Measurements from ENCODE around the gene SHLD1. TPM values are rescaled to one million over a fixed set of nuclear protein-coding genes. Genes with fewer than 3 reads are reported as not detected.

Gene SHLD1
- polyA plus RNA-seq, 6 donors from 2014 or later: 14.0 to 43.9 (median 30.8) TPM

DNA sequence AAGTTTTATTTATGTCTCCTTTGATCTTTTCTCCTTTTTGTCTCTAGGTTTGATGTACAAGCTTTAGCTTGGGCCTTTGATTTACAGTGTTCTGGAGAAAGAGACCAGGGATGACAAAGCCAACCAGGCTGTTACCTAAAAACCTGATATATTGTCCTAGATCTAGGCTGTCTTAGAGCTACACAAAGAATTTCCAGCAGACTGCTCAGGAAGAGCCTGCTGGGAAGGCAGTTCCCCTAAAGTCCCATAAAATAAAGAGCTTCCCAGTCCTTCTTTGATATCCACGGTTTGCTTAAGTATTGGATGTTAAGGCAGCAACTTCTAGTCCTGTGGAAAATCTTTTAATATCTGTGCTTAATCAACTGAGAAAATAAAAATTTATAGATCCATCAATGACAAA lies 70.5 kb downstream of the SHLD1 start:
- Mint-ChIP-seq H3K4me3 (no peak overlapping the region), H3K27ac (peak overlapping the region in 1 of 6 donors; percentile 86), H3K27me3 (no peaks in the 10 kb centered on the region), H3K36me3 (peaks cover 8% of the 10 kb centered on the region in 2 donors), H3K4me1 (peaks cover 24 to 53% (median 35%) of the 10 kb centered on the region in 3 donors), H3K9me3 (no peaks in the 10 kb centered on the region)
- no peak for DNase-seq
- ATAC-seq (ENCODE audit: low read depth in 2 of 2): no peak

DNA sequence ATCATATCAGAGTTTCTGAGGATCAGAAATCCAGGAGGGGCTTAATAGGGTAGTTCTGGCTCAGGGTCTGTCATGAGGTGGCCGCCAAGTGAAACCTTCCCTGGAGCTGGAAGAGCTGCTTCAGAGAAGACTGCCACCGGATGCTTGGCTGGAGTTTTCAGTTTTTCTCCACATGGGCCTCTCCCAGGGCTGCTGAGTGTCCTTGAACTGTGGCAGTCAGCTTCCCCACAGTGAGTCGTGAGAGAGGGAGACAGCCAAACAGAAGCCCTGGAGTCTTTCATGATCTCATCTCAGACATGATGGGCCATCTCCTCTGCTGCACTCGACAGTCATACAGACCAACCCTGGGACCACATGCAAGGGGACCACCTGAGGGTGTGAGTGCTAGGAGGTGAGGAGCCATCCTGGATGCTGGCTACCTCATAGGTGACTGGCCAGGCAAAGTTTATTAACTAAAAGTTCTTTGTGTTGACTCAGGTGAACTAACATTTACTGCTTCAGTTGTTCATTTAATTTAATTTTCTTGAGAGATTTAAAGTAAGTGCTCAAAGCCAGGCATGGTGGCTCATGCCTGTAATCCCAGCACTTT lies 71.5 kb downstream of the SHLD1 start:
- peak overlapping the region in 1 of 8 donors; percentile 37 for H3K4me3 Mint-ChIP-seq
- peaks cover 8% of the 10 kb centered on the region in 2 donors for H3K36me3 Mint-ChIP-seq
- DNase-seq (no peak), ATAC-seq (ENCODE audit: low read depth in 2 of 2) (no peak)
- peaks cover 24 to 49% (median 35%) of the 10 kb centered on the region in 3 donors for H3K4me1 Mint-ChIP-seq
- peak overlapping the region in 3 of 6 donors; percentile 38 to 86 (median 42) for H3K27ac Mint-ChIP-seq
- H3K9me3 Mint-ChIP-seq: no peaks in the 10 kb centered on the region
- no peaks in the 10 kb centered on the region for H3K27me3 Mint-ChIP-seq

DNA sequence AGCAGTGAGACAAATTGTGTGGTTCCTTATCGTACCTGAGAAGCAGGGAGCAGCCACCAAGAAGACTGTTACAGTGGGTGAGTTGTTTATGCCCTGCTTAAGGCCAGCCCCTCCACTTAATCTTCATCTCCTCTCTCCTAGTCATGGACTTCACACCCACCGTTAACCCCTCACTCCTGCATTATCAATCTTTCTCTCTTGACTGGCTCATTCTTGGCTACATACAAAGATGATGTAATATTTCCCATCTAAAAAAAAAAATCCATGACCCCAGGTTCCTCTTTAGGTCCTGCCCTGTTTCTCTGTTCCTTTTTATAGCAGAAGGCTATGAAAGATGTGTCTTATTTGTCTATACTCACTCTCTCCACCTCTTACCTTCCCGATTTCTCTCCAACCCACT lies 72.4 kb downstream of the SHLD1 start:
- DNase-seq: peak; percentile 6
- ATAC-seq (ENCODE audit: low read depth in 2 of 2): peak; percentile 53 to 65
- peak overlapping the region in 1 of 8 donors; percentile 6 for H3K4me3 Mint-ChIP-seq
- H3K36me3 Mint-ChIP-seq: peaks cover 8% of the 10 kb centered on the region in 2 donors
- H3K4me1 Mint-ChIP-seq: peaks cover 21 to 48% (median 28%) of the 10 kb centered on the region in 3 donors
- no peaks in the 10 kb centered on the region for H3K9me3 Mint-ChIP-seq
- H3K27ac Mint-ChIP-seq: peak overlapping the region in 4 of 6 donors; percentile 10 to 63 (median 26)
- H3K27me3 Mint-ChIP-seq: no peaks in the 10 kb centered on the region

DNA sequence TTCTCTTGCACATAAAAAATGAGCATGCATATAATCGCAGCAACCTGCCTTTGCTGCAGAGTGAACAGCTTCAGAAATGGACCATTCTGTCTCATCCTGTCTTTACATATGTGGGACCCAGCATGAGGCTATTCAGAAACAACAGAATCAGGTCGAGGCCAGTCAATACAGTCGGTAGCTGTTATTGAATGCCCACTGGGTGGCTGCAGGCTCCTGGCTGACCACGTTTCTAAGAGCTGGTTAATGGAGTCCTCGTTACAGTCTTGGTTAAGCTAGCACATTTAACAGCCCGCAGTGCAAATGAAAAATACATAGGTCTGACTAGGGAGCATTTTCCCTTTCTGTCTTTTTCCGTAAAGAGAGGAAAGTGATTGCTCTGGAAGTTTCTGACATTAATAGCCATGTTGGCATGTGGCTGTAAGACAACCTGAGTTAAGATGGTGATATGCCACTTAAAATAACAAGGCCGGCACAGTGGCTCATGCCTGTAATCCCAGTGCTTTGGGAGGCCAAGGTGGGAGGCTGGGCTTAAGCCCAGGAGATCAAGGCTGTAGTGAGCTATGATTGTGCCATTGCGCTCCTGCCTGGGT lies 75.0 kb downstream of the SHLD1 start:
- Mint-ChIP-seq H3K27me3 (no peaks in the 10 kb centered on the region), H3K9me3 (no peaks in the 10 kb centered on the region), H3K36me3 (peaks cover 3 to 8% of the 10 kb centered on the region in 2 donors), H3K27ac (no peak overlapping the region), H3K4me1 (peaks cover 18 to 34% (median 19%) of the 10 kb centered on the region in 3 donors), H3K4me3 (no peak overlapping the region)
- ATAC-seq (ENCODE audit: low read depth in 2 of 2): no peak
- no peak for DNase-seq

DNA sequence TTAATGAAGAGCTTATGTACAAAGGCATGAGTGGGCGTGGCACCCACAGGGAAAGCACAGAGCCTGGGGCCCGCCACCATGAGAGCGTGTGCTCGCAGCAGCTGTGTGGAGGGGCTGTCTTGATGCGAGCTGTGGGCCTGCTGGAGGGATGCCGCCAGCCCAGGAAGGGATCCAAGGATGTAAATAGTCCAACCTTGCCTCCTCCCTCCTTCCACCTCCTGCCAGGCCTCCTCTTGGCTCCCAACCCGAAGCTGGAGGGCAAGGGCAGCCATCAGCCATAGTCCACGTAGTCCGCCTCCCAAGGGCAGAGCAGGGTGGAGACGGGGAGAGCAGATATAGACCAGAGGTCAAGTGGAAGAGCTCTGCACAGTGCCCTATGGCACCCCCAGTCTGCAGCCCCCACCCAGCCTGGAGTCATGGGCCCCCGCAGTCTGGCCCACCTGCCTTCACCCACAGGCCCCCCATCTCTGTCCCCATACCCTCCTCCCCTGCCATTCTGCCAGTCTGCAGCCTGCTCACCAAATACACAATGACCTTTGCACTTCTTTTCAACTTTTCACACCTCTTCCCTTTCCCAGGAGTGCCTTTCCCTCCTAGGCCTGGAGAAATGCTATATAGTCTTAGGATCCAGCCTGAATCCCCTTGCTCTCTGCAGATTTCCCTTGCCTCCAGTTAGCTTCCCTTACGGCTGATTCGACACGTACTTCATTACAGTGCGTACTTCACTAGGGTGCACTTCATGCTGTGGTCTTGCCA lies 77.1 kb downstream of the SHLD1 start:
- H3K27ac Mint-ChIP-seq: no peak overlapping the region
- ATAC-seq (ENCODE audit: low read depth in 2 of 2): no peak
- peaks cover 3 to 8% of the 10 kb centered on the region in 2 donors for H3K36me3 Mint-ChIP-seq
- H3K4me1 Mint-ChIP-seq: peaks cover 18 to 24% (median 19%) of the 10 kb centered on the region in 3 donors
- H3K9me3 Mint-ChIP-seq: no peaks in the 10 kb centered on the region
- DNase-seq: no peak
- peak overlapping the region in 1 of 8 donors; percentile 16 for H3K4me3 Mint-ChIP-seq
- H3K27me3 Mint-ChIP-seq: no peaks in the 10 kb centered on the region

DNA sequence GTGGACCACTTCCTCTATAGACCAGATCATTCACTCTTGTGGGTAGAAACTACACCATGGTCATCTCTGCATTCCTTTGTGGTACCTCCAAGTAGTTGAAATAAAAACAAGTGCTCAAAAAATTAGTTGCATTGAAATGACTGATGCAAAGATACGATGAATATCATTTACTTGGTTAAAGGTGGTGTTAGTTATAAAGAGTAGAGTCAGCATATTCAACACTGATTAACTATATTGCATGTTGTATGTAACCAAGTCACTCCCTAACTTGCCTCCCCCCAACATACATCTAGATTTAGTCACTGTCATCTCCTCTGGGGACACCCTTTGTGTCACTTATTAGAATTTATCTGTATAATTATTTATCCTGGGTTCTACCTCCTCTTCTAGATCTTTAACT lies 77.7 kb downstream of the SHLD1 start:
- no peaks in the 10 kb centered on the region for H3K27me3 Mint-ChIP-seq
- no peaks in the 10 kb centered on the region for H3K9me3 Mint-ChIP-seq
- DNase-seq (no peak), ATAC-seq (ENCODE audit: low read depth in 2 of 2) (no peak)
- H3K4me3 Mint-ChIP-seq: no peak overlapping the region
- H3K36me3 Mint-ChIP-seq: peaks cover 3 to 9% of the 10 kb centered on the region in 2 donors
- H3K27ac Mint-ChIP-seq: no peak overlapping the region
- peaks cover 13 to 19% (median 13%) of the 10 kb centered on the region in 3 donors for H3K4me1 Mint-ChIP-seq

DNA sequence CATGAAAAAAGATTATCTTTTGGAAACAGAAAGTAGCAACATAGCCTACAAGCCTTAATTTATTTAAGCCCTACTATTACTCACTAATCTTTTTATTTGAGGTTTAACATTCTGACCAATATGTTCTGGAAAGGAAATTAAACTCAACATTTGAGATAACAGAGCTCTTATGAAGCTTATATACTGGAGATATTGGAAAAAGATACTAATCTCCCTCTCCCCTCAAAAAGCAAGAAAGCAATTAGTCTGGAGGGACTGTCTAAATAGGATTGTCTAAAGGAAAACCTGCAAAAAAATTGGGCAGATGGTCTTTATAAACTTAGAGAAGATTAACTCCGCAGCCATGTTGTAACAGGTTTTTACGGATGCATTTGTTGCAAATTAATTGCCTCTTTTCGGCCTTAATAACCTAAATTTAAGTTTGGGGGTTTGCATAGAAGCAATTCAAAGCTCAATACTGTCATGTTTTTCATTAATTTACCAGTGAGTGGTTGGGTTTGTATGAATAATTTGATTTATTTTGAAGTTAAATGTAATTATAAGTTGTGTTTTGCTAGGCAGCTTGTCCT lies 79.1 kb downstream of the SHLD1 start:
- Mint-ChIP-seq H3K4me3 (no peak overlapping the region), H3K36me3 (peaks cover 10 to 16% of the 10 kb centered on the region in 2 donors)

DNA sequence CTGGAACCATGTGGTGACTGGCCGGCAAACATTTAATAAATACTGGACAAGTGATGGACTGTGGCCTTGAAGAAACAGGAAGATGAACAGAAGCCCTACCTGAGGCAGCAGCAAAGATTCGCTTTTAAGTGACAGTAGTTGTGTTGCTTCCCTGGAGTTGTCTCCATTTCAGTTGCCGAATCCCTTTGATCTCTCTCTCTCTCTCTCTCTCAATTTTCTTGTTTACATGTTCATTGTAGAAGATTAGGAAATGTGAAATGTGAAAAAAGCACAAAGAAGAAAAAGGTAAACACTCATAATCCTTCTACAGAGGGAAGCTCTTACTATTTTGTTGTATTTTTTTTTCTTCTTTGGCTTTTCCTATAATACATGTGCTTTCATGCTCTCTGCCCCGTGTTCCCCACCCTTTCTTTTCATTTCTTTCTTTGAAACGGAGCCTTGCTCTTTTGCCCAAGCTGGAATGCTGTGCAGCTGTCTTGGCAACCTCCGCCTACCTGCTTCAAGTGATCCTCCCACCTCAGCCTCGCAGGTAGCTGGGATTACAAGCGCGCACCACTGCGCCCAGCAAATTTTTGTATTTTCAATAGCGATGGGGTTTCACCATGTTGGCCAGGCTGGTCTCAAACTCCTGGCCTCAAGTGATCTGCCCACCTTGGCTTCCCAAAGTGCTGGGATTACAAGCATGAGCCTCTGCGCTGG lies 81.5 kb downstream of the SHLD1 start:
- H3K9me3 Mint-ChIP-seq: peaks cover 0 to 11% (median 0%) of the 10 kb centered on the region in 7 donors
- ATAC-seq (ENCODE audit: low read depth in 2 of 2) (no peak), DNase-seq (no peak)
- peaks cover 9 to 15% of the 10 kb centered on the region in 2 donors for H3K36me3 Mint-ChIP-seq
- H3K27me3 Mint-ChIP-seq: no peaks in the 10 kb centered on the region
- H3K27ac Mint-ChIP-seq: peak overlapping the region in 1 of 6 donors; percentile 65
- no peak overlapping the region for H3K4me3 Mint-ChIP-seq
- H3K4me1 Mint-ChIP-seq: peaks cover 10 to 22% (median 16%) of the 10 kb centered on the region in 3 donors

More for the DNA sequence above, 79.1 kb downstream of the SHLD1 start:
- Mint-ChIP-seq H3K9me3 (peaks cover 0 to 11% (median 0%) of the 10 kb centered on the region in 7 donors), H3K27me3 (no peaks in the 10 kb centered on the region), H3K27ac (no peak overlapping the region), H3K4me1 (peaks cover 0 to 7% (median 4%) of the 10 kb centered on the region in 3 donors)
- ATAC-seq (ENCODE audit: low read depth in 2 of 2) (no peak), DNase-seq (no peak)

DNA sequence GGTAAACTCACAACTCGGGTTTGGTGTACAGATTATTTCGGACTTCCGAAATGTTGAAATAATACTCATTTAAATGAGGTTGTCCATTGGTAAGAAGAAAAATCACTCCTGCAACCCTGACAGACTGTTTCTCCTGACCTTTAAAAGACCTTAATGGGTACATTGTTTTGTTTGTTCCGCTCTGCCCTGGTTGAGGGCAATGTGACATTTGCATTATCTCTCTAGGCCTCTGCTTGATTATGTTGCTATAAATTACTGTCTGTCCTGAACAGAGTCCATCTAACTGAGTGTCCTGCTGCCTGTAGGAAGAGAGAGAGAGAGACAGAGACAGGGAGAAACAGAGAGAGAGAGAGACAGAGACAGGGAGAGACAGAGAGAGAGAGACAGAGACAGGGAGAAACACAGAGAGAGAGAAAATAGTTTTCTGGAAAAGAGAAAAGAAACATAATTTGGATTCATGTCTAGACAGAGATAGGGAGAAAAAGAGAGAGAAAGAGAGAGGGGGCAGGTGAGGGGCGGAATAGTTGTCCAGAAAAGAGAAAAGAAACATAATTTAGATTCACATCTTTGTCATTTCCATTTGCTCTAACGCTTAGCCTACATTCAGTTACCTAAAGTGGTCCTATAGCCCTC lies 83.2 kb downstream of the SHLD1 start:
- DNase-seq (no peak), ATAC-seq (ENCODE audit: low read depth in 2 of 2) (no peak)
- peaks cover 11 to 20% (median 15%) of the 10 kb centered on the region in 3 donors for H3K4me1 Mint-ChIP-seq
- H3K27me3 Mint-ChIP-seq: no peaks in the 10 kb centered on the region
- peak overlapping the region in 3 of 6 donors; percentile 26 to 78 (median 77) for H3K27ac Mint-ChIP-seq
- peaks cover 0 to 11% (median 0%) of the 10 kb centered on the region in 7 donors for H3K9me3 Mint-ChIP-seq
- no peak overlapping the region for H3K4me3 Mint-ChIP-seq
- peaks cover 9 to 15% of the 10 kb centered on the region in 2 donors for H3K36me3 Mint-ChIP-seq

DNA sequence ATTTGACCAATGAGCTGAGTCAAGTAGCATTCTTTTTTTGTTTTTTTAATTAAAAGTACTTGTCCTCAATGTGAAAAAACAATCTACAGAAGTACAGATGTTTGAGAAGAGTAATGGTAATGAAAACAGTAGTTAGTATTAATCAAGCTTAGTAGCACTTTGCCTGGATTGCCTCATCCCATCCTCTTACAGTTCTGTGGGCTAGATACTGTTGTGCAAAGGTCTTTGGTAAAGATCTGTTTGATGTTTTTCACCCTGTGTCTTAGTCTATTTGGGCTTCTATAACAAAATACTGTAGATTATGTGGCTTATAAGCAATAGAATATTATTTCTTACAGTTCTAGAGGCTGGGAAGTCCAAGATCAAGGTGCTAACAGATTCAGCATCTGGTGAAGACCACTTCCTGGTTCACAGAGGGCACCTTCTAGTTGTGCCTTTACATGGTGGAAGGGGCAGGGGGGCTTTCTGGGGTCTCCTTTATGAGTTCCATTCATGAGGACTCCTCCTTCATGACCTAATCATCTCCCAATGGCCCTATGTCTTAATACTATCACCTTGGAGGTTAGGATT lies 84.3 kb downstream of the SHLD1 start:
- Mint-ChIP-seq H3K4me1 (peaks cover 11 to 20% (median 15%) of the 10 kb centered on the region in 3 donors), H3K36me3 (peaks cover 9 to 15% of the 10 kb centered on the region in 2 donors), H3K4me3 (no peak overlapping the region), H3K27me3 (no peaks in the 10 kb centered on the region), H3K9me3 (peaks cover 0 to 11% (median 0%) of the 10 kb centered on the region in 7 donors), H3K27ac (peak overlapping the region in 1 of 6 donors; percentile 11)
- DNase-seq (no peak), ATAC-seq (ENCODE audit: low read depth in 2 of 2) (no peak)

DNA sequence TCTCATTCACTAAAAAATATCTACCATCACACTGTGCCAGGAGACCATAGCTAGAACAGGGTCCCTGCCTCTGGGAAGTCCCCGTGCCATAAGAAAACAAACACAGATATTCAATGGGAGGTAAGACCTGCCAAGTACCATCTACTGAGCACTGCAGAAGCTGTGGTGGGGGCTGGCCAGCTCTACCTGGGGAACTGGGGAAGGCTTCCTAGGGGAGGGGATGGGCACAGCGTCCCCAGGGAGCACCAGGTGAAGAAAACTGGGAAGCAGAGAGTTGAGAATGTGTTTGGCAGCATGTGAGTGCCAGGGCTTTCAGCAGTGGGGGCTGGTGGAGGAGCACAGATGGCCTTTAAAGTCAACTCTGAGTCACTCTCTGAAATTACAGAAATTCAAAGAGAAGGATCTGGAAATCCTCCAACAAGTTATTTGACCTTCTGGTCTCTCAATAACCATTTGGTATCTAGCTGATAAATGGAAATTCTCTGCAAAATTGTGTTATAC lies 85.2 kb downstream of the SHLD1 start:
- peaks cover 11 to 20% (median 15%) of the 10 kb centered on the region in 3 donors for H3K4me1 Mint-ChIP-seq
- H3K27ac Mint-ChIP-seq: peak overlapping the region; percentile 9 to 87 (median 54)
- no peak overlapping the region for H3K4me3 Mint-ChIP-seq
- ATAC-seq (ENCODE audit: low read depth in 2 of 2) (no peak), DNase-seq (no peak)
- H3K9me3 Mint-ChIP-seq: peaks cover 0 to 11% (median 0%) of the 10 kb centered on the region in 7 donors
- no peaks in the 10 kb centered on the region for H3K27me3 Mint-ChIP-seq
- H3K36me3 Mint-ChIP-seq: peaks cover 9 to 15% of the 10 kb centered on the region in 2 donors

DNA sequence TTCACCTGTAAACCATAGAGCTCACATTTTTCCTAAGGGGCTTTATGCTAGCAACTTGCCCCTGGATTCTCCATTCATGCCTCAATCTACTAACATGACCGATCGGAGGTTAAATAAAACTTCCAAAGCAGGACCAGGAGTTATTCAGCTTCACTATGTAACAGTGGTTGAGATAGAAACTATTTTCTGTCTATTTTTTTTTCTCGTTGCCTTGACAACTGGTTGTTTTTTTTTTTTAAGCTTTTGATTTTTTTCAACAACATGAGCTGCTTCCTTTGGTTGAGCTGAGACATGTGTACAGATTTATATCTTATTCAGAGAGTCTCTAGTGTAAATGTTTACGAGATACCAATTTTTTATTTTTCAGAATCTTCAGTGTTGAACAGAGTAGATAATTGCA lies 85.7 kb downstream of the SHLD1 start:
- Mint-ChIP-seq H3K27ac (peak overlapping the region in 3 of 6 donors; percentile 9 to 85 (median 27)), H3K4me3 (peak overlapping the region in 1 of 8 donors; percentile 42), H3K4me1 (peaks cover 11 to 20% (median 15%) of the 10 kb centered on the region in 3 donors), H3K36me3 (peaks cover 9 to 15% of the 10 kb centered on the region in 2 donors), H3K9me3 (peaks cover 0 to 11% (median 0%) of the 10 kb centered on the region in 7 donors), H3K27me3 (no peaks in the 10 kb centered on the region)
- DNase-seq: no peak
- ATAC-seq (ENCODE audit: low read depth in 2 of 2): peak in 1 of 2 donors; percentile 30

Measured in naive B cell (primary cell).